Endodermal cell (in vitro differentiated cells): ENCODE data around the gene ARFGAP1. TPM values are rescaled to one million over a fixed set of nuclear protein-coding genes. Genes with fewer than 3 reads are reported as not detected.

ENCODE experiments used
- DNase-seq: peaks from one replicate; pipeline ENCODE4 v3.0.0-alpha.2; 2017
- H3K27ac ChIP-seq: 2 replicates; pipeline ENCODE4 v1.5.1; 2013; ENCODE audit warnings: mild to moderate bottlenecking, low read depth, low read length, moderate library complexity
- H3K27me3 ChIP-seq: 2 replicates; pipeline ENCODE4 v1.6.1; 2013; ENCODE audit warnings: mild to moderate bottlenecking, low read length, moderate library complexity; ENCODE audit not compliant: insufficient read depth, control insufficient read depth, poor library complexity, severe bottlenecking
- H3K36me3 ChIP-seq: 2 replicates; pipeline ENCODE4 v1.7.0; 2013; ENCODE audit warnings: mild to moderate bottlenecking, low read length, moderate library complexity; ENCODE audit not compliant: control insufficient read depth, insufficient read depth
- H3K4me1 ChIP-seq: one replicate; pipeline ENCODE4 v1.7.0; 2013; ENCODE audit warnings: low read length; ENCODE audit not compliant: control insufficient read depth, insufficient read depth
- H3K4me3 ChIP-seq: 2 replicates; pipeline ENCODE4 v1.5.1; 2013; ENCODE audit warnings: mild to moderate bottlenecking, low read length, moderate library complexity
- H3K9ac ChIP-seq: 2 replicates; pipeline ENCODE4 v1.6.1; 2013; ENCODE audit warnings: mild to moderate bottlenecking, low read length, moderate library complexity; ENCODE audit not compliant: poor library complexity, severe bottlenecking; ENCODE audit errors: extremely low read depth
- H3K9me3 ChIP-seq: 2 replicates; pipeline ENCODE4 v1.6.1; 2013; ENCODE audit warnings: mild to moderate bottlenecking, low read length, moderate library complexity; ENCODE audit not compliant: control insufficient read depth
- H3K27ac Mint-ChIP-seq: 2 replicates; pipeline ENCODE4 v1.8.0; 2020; ENCODE audit warnings: mixed read lengths
- H3K27me3 Mint-ChIP-seq: 2 replicates; pipeline ENCODE4 v1.8.0; 2021; ENCODE audit warnings: mild to moderate bottlenecking, mixed read lengths; ENCODE audit not compliant: insufficient read depth
- H3K36me3 Mint-ChIP-seq: 2 replicates; pipeline ENCODE4 v1.8.0; 2020; ENCODE audit warnings: low read depth, mixed read lengths
- H3K4me1 Mint-ChIP-seq: 2 replicates; pipeline ENCODE4 v1.8.0; 2020; ENCODE audit warnings: mixed read lengths
- H3K4me3 Mint-ChIP-seq: 2 replicates; pipeline ENCODE4 v1.8.0; 2020; ENCODE audit warnings: mild to moderate bottlenecking, moderate library complexity, mixed read lengths
- H3K9me3 Mint-ChIP-seq: 2 replicates; pipeline ENCODE4 v1.8.0; 2020; ENCODE audit warnings: mild to moderate bottlenecking, mixed read lengths
- CTCF ChIP-seq: fragments of 200-600 bp; sonication (generic); conservative IDR thresholded peaks from 2 replicates; pipeline ENCODE4 v1.5.0; 2021; ENCODE audit warnings: antibody characterized with exemption, mild to moderate bottlenecking
- WGBS, 2 experiments: methylation state at CpG; one replicate each; pipeline versions ENCODE4 v1.1.5 to v1.1.7; 2013; ENCODE audit warnings: missing lambda C conversion rate in 2 of 2, mixed read lengths in 1 of 2; ENCODE audit not compliant: insufficient coverage in 1 of 2, insufficient read length in 1 of 2; 5-methylcytosine and 5-hydroxymethylcytosine counted together
- total RNA-seq, 2 donors: library from RNA; stranded (reverse); fragmentation: NEBNext Ultra II Directional in 1 of 2; extraction: Animal tissue kit (Norgen Biotek cat#: 25700) in 1 of 2; gene quantifications; 2 replicates in 1 of 2; 3 replicates in 1 of 2; pipeline ENCODE4 v1.2.1, GENCODE V29; 2021

ARFGAP1 gene
- total RNA-seq, 2 donors from 2014 or later = 159 to 208 TPM

- no peak for DNase-seq
- no peaks in the 10 kb centered on the region for H3K36me3 Mint-ChIP-seq
- Histone ChIP-seq H3K9me3 (no peaks in the 10 kb centered on the region), H3K9ac (no peak overlapping the region), H3K4me3 (no peak overlapping the region), H3K36me3 (no peaks in the 10 kb centered on the region), H3K27me3 (no peaks in the 10 kb centered on the region), H3K4me1 (no peaks in the 10 kb centered on the region), H3K27ac (no peak overlapping the region)
- WGBS, 2 experiments = 91 to 92% methylated on average over 14 to 25 of the region's 25 CpGs
- H3K9me3 Mint-ChIP-seq = no peaks in the 10 kb centered on the region
- no peaks in the 10 kb centered on the region for H3K27me3 Mint-ChIP-seq
- no peak for TF ChIP-seq CTCF
- H3K27ac Mint-ChIP-seq = no peak overlapping the region
- H3K4me3 Mint-ChIP-seq = no peak overlapping the region
- H3K4me1 Mint-ChIP-seq = no peaks in the 10 kb centered on the region
Measured at GRCh38 chr20:63313349-63314014, 40.9 kb downstream of the ARFGAP1 start.

DNA sequence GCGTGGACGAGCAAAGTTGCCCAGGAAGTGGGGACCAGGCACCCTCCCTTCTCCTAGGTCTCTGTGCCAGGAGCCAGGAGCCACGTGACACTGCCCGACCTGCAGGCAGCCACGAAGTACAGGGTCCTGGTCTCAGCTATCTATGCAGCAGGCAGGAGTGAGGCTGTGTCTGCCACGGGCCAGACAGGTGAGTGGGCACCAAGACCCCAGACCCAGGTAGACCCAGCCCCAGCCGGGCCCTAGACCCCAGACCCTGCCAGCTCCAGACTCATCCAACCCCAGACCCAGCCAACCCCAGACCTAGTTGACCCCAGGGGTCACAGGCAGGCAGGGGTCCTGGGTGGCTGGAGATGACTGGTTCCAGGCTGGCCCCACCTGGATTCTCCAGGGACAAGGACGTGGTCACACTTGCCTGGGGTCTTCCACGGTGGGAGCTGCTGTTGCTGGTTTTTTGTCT lies 41.4 kb downstream of the ARFGAP1 start:
- Histone ChIP-seq H3K4me1 (no peaks in the 10 kb centered on the region), H3K27me3 (no peaks in the 10 kb centered on the region), H3K9ac (no peak overlapping the region), H3K4me3 (no peak overlapping the region), H3K9me3 (no peaks in the 10 kb centered on the region), H3K36me3 (no peaks in the 10 kb centered on the region), H3K27ac (no peak overlapping the region)
- TF ChIP-seq CTCF = no peak
- H3K27ac Mint-ChIP-seq = no peak overlapping the region
- no peaks in the 10 kb centered on the region for H3K9me3 Mint-ChIP-seq
- H3K27me3 Mint-ChIP-seq = no peaks in the 10 kb centered on the region
- DNase-seq = no peak
- no peak overlapping the region for H3K4me3 Mint-ChIP-seq
- 86 to 93% methylated on average over 6 to 9 of the region's 9 CpGs for WGBS, 2 experiments
- H3K36me3 Mint-ChIP-seq = no peaks in the 10 kb centered on the region
- H3K4me1 Mint-ChIP-seq = no peaks in the 10 kb centered on the region

- no peak overlapping the region for H3K27ac Mint-ChIP-seq
- H3K4me3 ChIP-seq = no peak overlapping the region
- TF ChIP-seq CTCF = no peak
- H3K9me3 ChIP-seq = no peaks in the 10 kb centered on the region
- H3K27me3 Mint-ChIP-seq = no peaks in the 10 kb centered on the region
- no peak overlapping the region for H3K4me3 Mint-ChIP-seq
- no peak for DNase-seq
- H3K36me3 ChIP-seq = no peaks in the 10 kb centered on the region
- WGBS, 2 experiments = 91 to 92% methylated on average over 10 to 21 of the region's 21 CpGs
- no peaks in the 10 kb centered on the region for H3K4me1 ChIP-seq
- no peaks in the 10 kb centered on the region for H3K9me3 Mint-ChIP-seq
- H3K27ac ChIP-seq = no peak overlapping the region
- H3K36me3 Mint-ChIP-seq = no peaks in the 10 kb centered on the region
- no peak overlapping the region for H3K9ac ChIP-seq
- H3K4me1 Mint-ChIP-seq = no peaks in the 10 kb centered on the region
- no peaks in the 10 kb centered on the region for H3K27me3 ChIP-seq
Measured at GRCh38 chr20:63314566-63315239, 42.1 kb downstream of the ARFGAP1 start.
